ENCODE data around the gene CDH26. TPM values are rescaled to one million over a fixed set of nuclear protein-coding genes. Genes with fewer than 3 reads are reported as not detected.

The CDH26 gene
- total and polyA plus RNA-seq, 2 donors (not counting 1 experiment from before 2014, with no cell fraction given) = 1.8 to 2.3 TPM

GRCh38 chr20:60026010-60026409, 67.8 kb downstream of the CDH26 start:
- H3K9ac ChIP-seq (ENCODE audit: low read length) = no peak overlapping the region
- DNase-seq (no peak), ATAC-seq (ENCODE audit: low read depth) (no peak)
- no peaks in the 10 kb centered on the region for H3K79me2 ChIP-seq (ENCODE audit: control insufficient read depth, insufficient read depth, low read length)
- H3K36me3 ChIP-seq (replicated peaks in 1 of 2; ENCODE audit: control extremely low read depth in 1 of 2, control insufficient read depth in 1 of 2, extremely low read depth in 1 of 2, insufficient read depth in 2 of 2, low read length in 1 of 2) = no peaks in the 10 kb centered on the region
- intact Hi-C loops (cut with micrococcal nuclease) = no loop called here
- no peaks in the 10 kb centered on the region for H4K20me1 ChIP-seq (ENCODE audit: control insufficient read depth, insufficient read depth, low read length, poor library complexity, severe bottlenecking)
- ChIA-PET CTCF (no interaction called here), POLR2A (no interaction called here)
- no peak overlapping the region for H3K4me2 ChIP-seq (replicated peaks; ENCODE audit: low read depth, low read length, poor library complexity, severe bottlenecking)
- Mint-ChIP-seq H3K27ac (no peak overlapping the region), H3K27me3 (no peaks in the 10 kb centered on the region), H3K4me3 (no peak overlapping the region), H3K9me3 (ENCODE audit: insufficient read depth) (no peaks in the 10 kb centered on the region), H3K4me1 (no peaks in the 10 kb centered on the region)
- H2AFZ ChIP-seq (ENCODE audit: insufficient read depth, low read depth, low read length, poor library complexity, severe bottlenecking) = no peak overlapping the region
- WGBS (ENCODE audit: insufficient coverage) = 59% methylated on average over 2 of the region's 4 CpGs
- H3K4me3 ChIP-seq (ENCODE audit: control extremely low read depth in 1 of 5, extremely low read depth in 1 of 5, insufficient read depth in 1 of 5, low read depth in 2 of 5, low read length in 4 of 5) = no peak overlapping the region
- peaks cover 0 to 7% (median 0%) of the 10 kb centered on the region in 3 donors for H3K9me3 ChIP-seq (ENCODE audit: control extremely low read depth in 1 of 3, control insufficient read depth in 2 of 3, insufficient read depth in 1 of 3, low read length in 2 of 3)
- H3K4me1 ChIP-seq (ENCODE audit: control insufficient read depth in 2 of 2, insufficient read depth in 2 of 2, low read length in 2 of 2) = no peaks in the 10 kb centered on the region
- TF ChIP-seq EZH2 (IDR thresholded peaks at IDR 0.05; ENCODE audit: borderline replicate concordance, insufficient read depth, low read depth, low read length, poor library complexity, severe bottlenecking) (no peak), CTCF (IDR thresholded peaks at IDR 0.05) (no peak)
- H3K27ac ChIP-seq (ENCODE audit: low read length in 2 of 2) = no peak overlapping the region
- H3K27me3 ChIP-seq (replicated peaks in 1 of 4; ENCODE audit: control extremely low read depth in 1 of 4, control insufficient read depth in 3 of 4, insufficient read depth in 4 of 4, low read length in 3 of 4) = no peaks in the 10 kb centered on the region

- no peaks in the 10 kb centered on the region for H3K27me3 ChIP-seq (replicated peaks in 1 of 4; ENCODE audit: control extremely low read depth in 1 of 4, control insufficient read depth in 3 of 4, insufficient read depth in 4 of 4, low read length in 3 of 4)
- no peak overlapping the region for H3K9ac ChIP-seq (ENCODE audit: low read length)
- DNase-seq = no peak
- H3K4me3 ChIP-seq (ENCODE audit: control extremely low read depth in 1 of 5, extremely low read depth in 1 of 5, insufficient read depth in 1 of 5, low read depth in 2 of 5, low read length in 4 of 5) = no peak overlapping the region
- H2AFZ ChIP-seq (ENCODE audit: insufficient read depth, low read depth, low read length, poor library complexity, severe bottlenecking) = no peak overlapping the region
- no peaks in the 10 kb centered on the region for H3K27me3 Mint-ChIP-seq
- no peak overlapping the region for H3K27ac ChIP-seq (ENCODE audit: low read length in 2 of 2)
- POLR2A ChIA-PET = no interaction called here
- H3K9me3 Mint-ChIP-seq (ENCODE audit: insufficient read depth) = no peaks in the 10 kb centered on the region
- no peaks in the 10 kb centered on the region for H3K79me2 ChIP-seq (ENCODE audit: control insufficient read depth, insufficient read depth, low read length)
- TF ChIP-seq CTCF (IDR thresholded peaks at IDR 0.05) (no peak), EZH2 (IDR thresholded peaks at IDR 0.05; ENCODE audit: borderline replicate concordance, insufficient read depth, low read depth, low read length, poor library complexity, severe bottlenecking) (no peak)
- H3K4me2 ChIP-seq (replicated peaks; ENCODE audit: low read depth, low read length, poor library complexity, severe bottlenecking) = no peak overlapping the region
- H3K4me1 Mint-ChIP-seq = no peaks in the 10 kb centered on the region
- no peak for ATAC-seq (ENCODE audit: low read depth)
- CTCF ChIA-PET = no interaction called here
- WGBS (ENCODE audit: insufficient coverage) = no CpG with 5 or more reads among the region's 1 CpG
- no peaks in the 10 kb centered on the region for H3K4me1 ChIP-seq (ENCODE audit: control insufficient read depth in 2 of 2, insufficient read depth in 2 of 2, low read length in 2 of 2)
- H4K20me1 ChIP-seq (ENCODE audit: control insufficient read depth, insufficient read depth, low read length, poor library complexity, severe bottlenecking) = no peaks in the 10 kb centered on the region
- no peak overlapping the region for H3K4me3 Mint-ChIP-seq
- no peak overlapping the region for H3K27ac Mint-ChIP-seq
- no peaks in the 10 kb centered on the region for H3K36me3 ChIP-seq (replicated peaks in 1 of 2; ENCODE audit: control extremely low read depth in 1 of 2, control insufficient read depth in 1 of 2, extremely low read depth in 1 of 2, insufficient read depth in 2 of 2, low read length in 1 of 2)
- H3K9me3 ChIP-seq (ENCODE audit: control extremely low read depth in 1 of 3, control insufficient read depth in 2 of 3, insufficient read depth in 1 of 3, low read length in 2 of 3) = peaks cover 0 to 14% (median under 1%) of the 10 kb centered on the region in 3 donors
- intact Hi-C loops (cut with micrococcal nuclease) = no loop called here
Observed at GRCh38 chr20:60030471-60030870, 72.2 kb downstream of the CDH26 start.

Measured in B cell (primary cell).